ENCODE data around the gene ST3GAL2.

- TF ChIP-seq POLR2A (IDR thresholded peaks at IDR 0.05) (no peak), EP300 (IDR thresholded peaks at IDR 0.05) (no peak), POLR2AphosphoS5 (IDR thresholded peaks at IDR 0.05) (no peak)
- TF ChIP-seq, protein P1, sequence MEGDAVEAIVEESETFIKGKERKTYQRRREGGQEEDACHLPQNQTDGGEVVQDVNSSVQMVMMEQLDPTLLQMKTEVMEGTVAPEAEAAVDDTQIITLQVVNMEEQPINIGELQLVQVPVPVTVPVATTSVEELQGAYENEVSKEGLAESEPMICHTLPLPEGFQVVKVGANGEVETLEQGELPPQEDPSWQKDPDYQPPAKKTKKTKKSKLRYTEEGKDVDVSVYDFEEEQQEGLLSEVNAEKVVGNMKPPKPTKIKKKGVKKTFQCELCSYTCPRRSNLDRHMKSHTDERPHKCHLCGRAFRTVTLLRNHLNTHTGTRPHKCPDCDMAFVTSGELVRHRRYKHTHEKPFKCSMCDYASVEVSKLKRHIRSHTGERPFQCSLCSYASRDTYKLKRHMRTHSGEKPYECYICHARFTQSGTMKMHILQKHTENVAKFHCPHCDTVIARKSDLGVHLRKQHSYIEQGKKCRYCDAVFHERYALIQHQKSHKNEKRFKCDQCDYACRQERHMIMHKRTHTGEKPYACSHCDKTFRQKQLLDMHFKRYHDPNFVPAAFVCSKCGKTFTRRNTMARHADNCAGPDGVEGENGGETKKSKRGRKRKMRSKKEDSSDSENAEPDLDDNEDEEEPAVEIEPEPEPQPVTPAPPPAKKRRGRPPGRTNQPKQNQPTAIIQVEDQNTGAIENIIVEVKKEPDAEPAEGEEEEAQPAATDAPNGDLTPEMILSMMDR (IDR thresholded peaks at IDR 0.05), result no peak
Measured at GRCh38 chr16:70421473-70422311, 17.2 kb downstream of the ST3GAL2 start.
